ENCODE results near the gene MTF2. TPM values are rescaled to one million over a fixed set of nuclear protein-coding genes. Genes with fewer than 3 reads are reported as not detected.

The MTF2 gene
- total RNA-seq, 1 donor, result 31.1 TPM

DNA sequence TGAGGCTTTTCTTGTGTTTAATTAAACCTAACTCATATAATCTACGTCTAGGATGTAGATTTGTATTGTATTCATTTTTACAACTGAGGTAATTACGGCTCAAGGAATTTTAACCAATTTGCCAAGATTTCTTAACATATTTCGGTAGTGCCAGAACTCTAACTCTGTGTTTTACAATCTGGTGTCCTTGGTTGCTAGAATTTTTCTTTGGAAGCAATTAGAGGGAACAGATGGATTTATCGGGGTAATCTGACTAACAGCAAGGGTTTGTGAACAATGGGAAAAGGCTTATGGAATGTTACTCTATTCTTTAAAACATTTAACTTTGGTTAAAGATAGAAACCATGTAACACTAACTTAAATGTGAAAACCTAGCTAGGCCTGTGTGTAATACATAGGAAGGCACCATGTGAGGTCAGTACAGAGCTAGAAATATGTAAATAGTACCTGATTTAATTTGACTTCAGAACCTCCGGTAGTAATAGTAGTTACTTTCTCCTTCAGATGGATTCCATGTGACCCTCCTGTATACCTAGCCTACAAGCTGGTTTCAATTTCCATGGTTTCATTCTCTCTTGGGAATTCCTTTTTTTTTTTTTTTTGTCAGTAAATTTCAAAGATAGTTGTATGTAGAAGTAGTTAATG, 1.2 kb downstream of the MTF2 start:
- peak overlapping the region; percentile 99 for H3K4me3 ChIP-seq (ENCODE audit: low read depth, low read length)
- DNase-seq (ENCODE audit: low read depth), result peak; percentile 72
- TF ChIP-seq CTCF (IDR thresholded peaks at IDR 0.05; ENCODE audit: insufficient read depth, low read depth, low read length), result peak; percentile 50

DNA sequence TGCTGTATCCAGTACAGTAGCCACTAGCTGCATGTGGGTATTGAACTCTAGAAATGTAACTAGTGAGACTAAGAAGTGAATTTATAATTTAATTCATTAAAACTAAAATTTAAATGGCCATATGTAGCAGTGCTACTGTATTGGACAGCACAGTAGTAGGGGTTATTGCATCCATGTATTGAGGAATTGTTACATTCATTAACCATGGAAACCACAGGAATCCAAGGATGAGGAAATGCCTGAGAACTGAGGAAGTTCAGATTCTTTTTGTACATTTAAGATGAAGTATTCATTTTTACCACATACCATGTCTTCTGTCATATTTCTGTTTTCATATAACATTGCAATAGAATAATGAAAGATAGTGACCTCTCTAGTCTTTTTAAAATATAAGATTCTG, 2.6 kb downstream of the MTF2 start:
- TF ChIP-seq CTCF (IDR thresholded peaks at IDR 0.05; ENCODE audit: insufficient read depth, low read depth, low read length), result no peak
- peak; percentile 85 for DNase-seq (ENCODE audit: low read depth)
- H3K4me3 ChIP-seq (ENCODE audit: low read depth, low read length), result peak overlapping the region; percentile 99

DNA sequence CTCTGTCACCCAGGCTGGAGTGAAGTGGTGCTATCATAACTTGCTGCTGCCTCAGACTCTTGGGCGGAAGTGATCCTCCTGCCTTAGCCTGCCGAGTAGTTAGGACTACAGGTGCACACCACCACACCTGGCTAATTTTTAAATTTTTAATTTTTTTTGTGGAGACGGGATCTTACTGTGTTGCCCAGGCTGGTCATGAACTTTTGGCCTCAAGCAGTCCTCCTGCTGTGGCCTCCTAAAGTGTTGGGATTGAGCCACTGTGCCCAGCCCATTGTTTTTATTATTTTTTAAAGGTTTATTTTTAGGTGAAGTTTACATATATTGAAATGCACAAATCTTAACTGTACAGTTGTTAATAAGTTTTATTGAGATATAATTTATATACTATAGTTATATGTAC, 3.2 kb downstream of the MTF2 start:
- no peak for TF ChIP-seq CTCF (IDR thresholded peaks at IDR 0.05; ENCODE audit: insufficient read depth, low read depth, low read length)
- DNase-seq (ENCODE audit: low read depth), result no peak
- no peak overlapping the region for H3K4me3 ChIP-seq (ENCODE audit: low read depth, low read length)

- DNase-seq (ENCODE audit: low read depth), result no peak
Measured at GRCh38 chr1:93083979-93084378, 4.9 kb downstream of the MTF2 start.

DNA sequence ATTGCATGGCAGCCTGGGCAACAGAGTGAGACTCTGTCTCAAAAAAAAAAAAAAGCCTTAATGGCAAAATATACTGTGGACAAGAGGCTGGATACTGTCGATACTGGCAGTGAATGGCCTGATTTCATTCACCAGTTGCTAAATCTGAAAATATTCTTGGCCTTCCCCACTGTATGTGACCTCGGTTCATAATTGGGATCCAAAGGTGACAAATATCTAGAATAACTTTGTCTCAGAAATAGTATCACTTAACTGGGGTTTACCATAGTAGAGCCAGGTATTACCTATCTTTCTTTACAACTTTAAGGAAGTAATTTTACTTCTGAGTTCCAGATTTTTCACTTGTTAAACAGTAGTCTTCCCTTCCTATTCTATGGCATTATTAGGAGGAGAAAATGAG, 8.4 kb downstream of the MTF2 start:
- no peak for DNase-seq (ENCODE audit: low read depth)
- no peak overlapping the region for H3K4me3 ChIP-seq (ENCODE audit: low read depth, low read length)
- no peak for TF ChIP-seq CTCF (IDR thresholded peaks at IDR 0.05; ENCODE audit: insufficient read depth, low read depth, low read length)

More at GRCh38 chr1:93083979-93084378, 4.9 kb downstream of the MTF2 start:
- TF ChIP-seq CTCF (IDR thresholded peaks at IDR 0.05; ENCODE audit: insufficient read depth, low read depth, low read length), result no peak
- no peak overlapping the region for H3K4me3 ChIP-seq (ENCODE audit: low read depth, low read length)

- no peak for TF ChIP-seq CTCF (IDR thresholded peaks at IDR 0.05; ENCODE audit: insufficient read depth, low read depth, low read length)
- no peak for DNase-seq (ENCODE audit: low read depth)
- H3K4me3 ChIP-seq (ENCODE audit: low read depth, low read length), result no peak overlapping the region
Measured at GRCh38 chr1:93093332-93094006, 14.4 kb downstream of the MTF2 start.
